Measurements from ENCODE around the gene UEVLD. TPM values are rescaled to one million over a fixed set of nuclear protein-coding genes. Genes with fewer than 3 reads are reported as not detected.

The UEVLD gene
- total and polyA plus RNA-seq, 10 donors, result 4.1 to 23.0 (median 19.7) TPM

DNA sequence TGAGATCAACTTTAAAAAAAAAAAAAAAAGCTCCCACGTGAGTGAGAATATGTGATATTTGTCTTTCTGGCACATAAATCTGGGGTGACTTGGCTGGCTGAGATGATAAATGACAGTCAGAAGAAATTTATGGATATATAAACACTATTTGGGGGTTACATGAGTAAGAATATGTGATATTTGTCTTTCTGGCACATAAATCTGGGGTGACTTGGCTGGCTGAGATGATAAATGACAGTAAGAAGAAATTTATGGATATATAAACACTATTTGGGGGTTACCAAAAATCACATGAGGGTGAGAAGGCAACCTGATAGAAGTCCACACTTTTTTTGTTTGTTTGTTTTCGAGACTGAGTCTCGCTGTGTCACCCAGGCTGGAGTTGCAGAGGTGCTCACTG is 55.2 kb downstream of the UEVLD start:
- Histone ChIP-seq H3K36me3 (peaks cover 0 to 84% (median 9%) of the 10 kb centered on the region in 6 donors), H3K4me1 (peaks cover 0 to 4% (median 0%) of the 10 kb centered on the region in 6 donors), H3K4me3 (no peak overlapping the region), H3K27ac (no peak overlapping the region), H3K9me3 (no peaks in the 10 kb centered on the region), H3K27me3 (replicated peaks in 1 of 7) (no peaks in the 10 kb centered on the region)
- intact Hi-C loops (cut with DNase I; ENCODE audit: low total_unique reads), result no loop called here
- DNase-seq, result no peak
- WGBS, 5 donors, result 87 to 99% (median 94%) methylated on average over 3 of the region's 3 CpGs
- TF ChIP-seq CTCF (IDR thresholded peaks at IDR 0.05 in 8 of 11, conservative IDR thresholded peaks at IDR 0.05 in 3 of 11) (no peak), POLR2AphosphoS5 (IDR thresholded peaks at IDR 0.05) (no peak), POLR2A (IDR thresholded peaks at IDR 0.05) (no peak)

GRCh38 chr11:18527512-18527911 is 61.0 kb downstream of the UEVLD start:
- peaks cover 0 to 53% (median 5%) of the 10 kb centered on the region in 6 donors for H3K36me3 ChIP-seq

GRCh38 chr11:18526521-18527296 is 61.8 kb downstream of the UEVLD start, which contains the start of gene TSG101:
TSS of gene TSG101 (minus strand) at chr11:18526942. CDS start at chr11:18526816, 126 bp downstream.
- DNase-seq, result peak; percentile 98
- Histone ChIP-seq H3K27ac (peak within 1 kb of the TSS; percentile 81 to 99 (median 98)), H3K36me3 (peaks cover 0 to 53% (median 5%) of the 10 kb centered on the region in 6 donors), H3K4me1 (peaks cover 17 to 58% (median 41%) of the 10 kb centered on the region in 6 donors), H3K27me3 (replicated peaks in 1 of 7) (no peaks in the 10 kb centered on the region), H3K9me3 (no peaks in the 10 kb centered on the region), H3K4me3 (peak within 1 kb of the TSS; percentile 49 to 86 (median 76))
- TF ChIP-seq POLR2A (IDR thresholded peaks at IDR 0.05), result peak in 2 of 3 donors; percentile 49 to 76
- TF ChIP-seq CTCF (IDR thresholded peaks at IDR 0.05 in 8 of 11, conservative IDR thresholded peaks at IDR 0.05 in 3 of 11), result peak in 1 of 11 experiments; percentile 16
- TF ChIP-seq POLR2AphosphoS5 (IDR thresholded peaks at IDR 0.05), result peak; percentile 98 to 99 (median 98)
- WGBS, 5 donors, result 0 to 1% (median 1%) methylated on average over 24 to 57 of the region's 57 CpGs
- intact Hi-C loops (cut with DNase I; ENCODE audit: low total_unique reads), result no loop called here

More at GRCh38 chr11:18527512-18527911, 61.0 kb downstream of the UEVLD start:
- H3K9me3 ChIP-seq, result no peaks in the 10 kb centered on the region
- H3K4me1 ChIP-seq, result peaks cover 15 to 50% (median 39%) of the 10 kb centered on the region in 6 donors
- intact Hi-C loops (cut with DNase I; ENCODE audit: low total_unique reads), result no loop called here
- TF ChIP-seq POLR2A (IDR thresholded peaks at IDR 0.05) (no peak), CTCF (IDR thresholded peaks at IDR 0.05 in 8 of 11, conservative IDR thresholded peaks at IDR 0.05 in 3 of 11) (no peak), POLR2AphosphoS5 (IDR thresholded peaks at IDR 0.05) (no peak)
- no peaks in the 10 kb centered on the region for H3K27me3 ChIP-seq (replicated peaks in 1 of 7)
- no peak for DNase-seq
- peak overlapping the region; percentile 81 to 99 (median 98) for H3K27ac ChIP-seq
- H3K4me3 ChIP-seq, result peak overlapping the region; percentile 49 to 86 (median 76)
- WGBS, 5 donors, result 47 to 54% (median 49%) methylated on average over 5 of the region's 5 CpGs

GRCh38 chr11:18526130-18526520 is 62.4 kb downstream of the UEVLD start:
- Histone ChIP-seq H3K27ac (peak overlapping the region; percentile 81 to 99 (median 98)), H3K27me3 (replicated peaks in 1 of 7) (no peaks in the 10 kb centered on the region), H3K9me3 (no peaks in the 10 kb centered on the region), H3K4me3 (peak overlapping the region; percentile 49 to 86 (median 76)), H3K36me3 (peaks cover 0 to 49% (median 5%) of the 10 kb centered on the region in 6 donors), H3K4me1 (peaks cover 17 to 64% (median 41%) of the 10 kb centered on the region in 6 donors)
- intact Hi-C loops (cut with DNase I; ENCODE audit: low total_unique reads), result no loop called here
- no peak for DNase-seq
- WGBS, 5 donors, result 0 to 1% (median 1%) methylated on average over 8 of the region's 8 CpGs
- TF ChIP-seq POLR2A (IDR thresholded peaks at IDR 0.05) (no peak), POLR2AphosphoS5 (IDR thresholded peaks at IDR 0.05) (no peak), CTCF (IDR thresholded peaks at IDR 0.05 in 8 of 11, conservative IDR thresholded peaks at IDR 0.05 in 3 of 11) (no peak)

All from spleen (tissue), 11 donors.